Keratinocyte (primary cell): ENCODE measurements around the gene KDM2A. TPM values are rescaled to one million over a fixed set of nuclear protein-coding genes. Genes with fewer than 3 reads are reported as not detected.
"Not testable (repeated sequence)": the region's sequence is repeated elsewhere in the genome, so short reads cannot be mapped to it uniquely, and the experiment has no call there.

ENCODE experiments used
- DNase-seq: peaks from one replicate; pipeline ENCODE4 v3.0.0-alpha.2; 2011; ENCODE audit warnings: low read depth, missing footprints, low spot score
- FAIRE-seq: peaks from 2 replicates; lab custom pipeline; 2011; peaks lifted over from hg19 to GRCh38; lab: Jason Lieb, UNC
- H2AFZ ChIP-seq: 2 replicates; pipeline ENCODE4 v1.6.0; 2012; ENCODE audit warnings: low read length, control low read depth, inconsistent platforms; ENCODE audit not compliant: control insufficient read depth
- H3K27ac ChIP-seq: 2 replicates; pipeline ENCODE4 v1.5.1; 2011; ENCODE audit warnings: low read length; ENCODE audit not compliant: control insufficient read depth, insufficient read depth
- H3K27me3 ChIP-seq: 3 replicates; pipeline ENCODE4 v1.6.0; 2011; ENCODE audit warnings: low read length; ENCODE audit not compliant: control insufficient read depth, insufficient read depth; ENCODE audit errors: extremely low read depth
- H3K36me3 ChIP-seq, 2 experiments: 2 replicates in 1 of 2; 3 replicates in 1 of 2; pipeline ENCODE4 v1.5.1; 2011; ENCODE audit warnings: low read length in 2 of 2, mild to moderate bottlenecking in 1 of 2; ENCODE audit not compliant: control insufficient read depth in 2 of 2, insufficient read depth in 2 of 2; ENCODE audit errors: extremely low read depth in 1 of 2
- H3K4me1 ChIP-seq: 3 replicates; pipeline ENCODE4 v1.5.1; 2011; ENCODE audit warnings: low read length; ENCODE audit not compliant: control insufficient read depth, insufficient read depth; ENCODE audit errors: extremely low read depth
- H3K4me2 ChIP-seq: 3 replicates; pipeline ENCODE4 v1.6.0; 2011; ENCODE audit warnings: low read depth, low read length; ENCODE audit not compliant: control insufficient read depth, insufficient read depth; ENCODE audit errors: extremely low read depth
- H3K4me3 ChIP-seq, 3 experiments: fragments of 200-600 bp in 1 of 3; sonication (generic) in 1 of 3; 2 replicates in 2 of 3; 3 replicates in 1 of 3; pipeline ENCODE4 v1.5.1; 2011 to 2016; ENCODE audit warnings: low read length in 3 of 3, mild to moderate bottlenecking in 3 of 3, control low read depth in 2 of 3, inconsistent platforms in 1 of 3, low read depth in 1 of 3, mixed read lengths in 1 of 3, mixed run types in 1 of 3, moderate library complexity in 1 of 3; ENCODE audit not compliant: control insufficient read depth in 2 of 3, insufficient read depth in 2 of 3; ENCODE audit errors: extremely low read depth in 1 of 3
- H3K79me2 ChIP-seq: 2 replicates; pipeline ENCODE4 v1.6.0; 2012; ENCODE audit warnings: low read length; ENCODE audit not compliant: control insufficient read depth, insufficient read depth
- H3K9ac ChIP-seq: 3 replicates; pipeline ENCODE4 v1.6.0; 2011; ENCODE audit warnings: low read length; ENCODE audit not compliant: control insufficient read depth, insufficient read depth; ENCODE audit errors: extremely low read depth
- H3K9me1 ChIP-seq: 3 replicates; pipeline ENCODE4 v1.6.0; 2011; ENCODE audit warnings: low read length; ENCODE audit not compliant: control insufficient read depth, insufficient read depth; ENCODE audit errors: extremely low read depth
- H3K9me3 ChIP-seq: 2 replicates; pipeline ENCODE4 v1.5.1; 2012; ENCODE audit warnings: low read depth, low read length; ENCODE audit not compliant: control insufficient read depth
- H4K20me1 ChIP-seq: 3 replicates; pipeline ENCODE4 v1.6.0; 2011; ENCODE audit warnings: low read length; ENCODE audit not compliant: control insufficient read depth, insufficient read depth; ENCODE audit errors: extremely low read depth
- CTCF ChIP-seq, 3 experiments: IDR thresholded peaks in 1 of 3; conservative IDR thresholded peaks in 1 of 3; optimal IDR thresholded peaks in 1 of 3; 2 replicates in 2 of 3; 3 replicates in 1 of 3; pipeline versions ENCODE3 to v1.5.1; 2011; ENCODE audit warnings: low read length in 3 of 3, mild to moderate bottlenecking in 3 of 3, moderate library complexity in 2 of 3, control low read depth in 1 of 3, inconsistent platforms in 1 of 3; ENCODE audit not compliant: insufficient read depth in 2 of 3; ENCODE audit errors: extremely low read depth in 1 of 3
- EZH2 ChIP-seq: IDR thresholded peaks from one replicate; pipeline ENCODE4 v1.6.1; 2012; ENCODE audit warnings: inconsistent platforms, mild to moderate bottlenecking, low read length, moderate library complexity
- dilution Hi-C: fragments of 300-500 bp; cut with MboI; formaldehyde crosslinking; loops from one replicate; pipeline ENCODE4 v1.7.0; 2020; ENCODE audit warnings: low sequenced_read_pairs; ENCODE audit not compliant: extremely low pct_ligation_motif_present
- polyA plus RNA-seq, 5 experiments: library from polyadenylated mRNA; depleted of rRNA in 3 of 5; stranded (reverse) in 3 of 5; stranded (forward) in 1 of 5; unstranded in 1 of 5; fragments of >200 nt; gene quantifications; 1 replicate in 1 of 5; 2 replicates in 3 of 5; 3 replicates in 1 of 5; pipeline versions ENCODE4 v1.2.1 to v1.2.3, GENCODE V29; 2011 to 2012; ENCODE audit warnings: missing spikeins in 2 of 5, low read depth in 1 of 5, low replicate concordance in 1 of 5

KDM2A gene
- polyA plus RNA-seq, 1 donor (not counting 4 experiments of a cell fraction or from before 2014, with no cell fraction given), result 29.9 TPM

GRCh38 chr11:67260406-67260805 lies 141.3 kb downstream of the KDM2A start:
- peaks cover 43% of the 10 kb centered on the region for H3K4me1 ChIP-seq
- H3K27ac ChIP-seq, result no peak overlapping the region
- peaks cover 2% of the 10 kb centered on the region for H3K9me1 ChIP-seq
- H3K36me3 ChIP-seq, result peaks cover 8 to 11% of the 10 kb centered on the region in 2 experiments
- H2AFZ ChIP-seq, result no peak overlapping the region
- H4K20me1 ChIP-seq, result no peaks in the 10 kb centered on the region
- no peak overlapping the region for H3K4me2 ChIP-seq
- dilution Hi-C loops, result no loop called here
- DNase-seq, result no peak
- no peak for FAIRE-seq
- H3K9me3 ChIP-seq, result no peaks in the 10 kb centered on the region
- H3K79me2 ChIP-seq, result no peaks in the 10 kb centered on the region
- no peaks in the 10 kb centered on the region for H3K27me3 ChIP-seq
- TF ChIP-seq EZH2 (no peak), CTCF (optimal IDR thresholded peaks at IDR 0.05 in 1 of 3, IDR thresholded peaks at IDR 0.05 in 1 of 3, conservative IDR thresholded peaks at IDR 0.05 in 1 of 3; ENCODE audit: extremely low read depth in 1 of 3, insufficient read depth in 2 of 3, low read length in 3 of 3) (no peak)
- no peak overlapping the region for H3K9ac ChIP-seq
- H3K4me3 ChIP-seq, result no peak overlapping the region

GRCh38 chr11:67260885-67261639 lies 142.0 kb downstream of the KDM2A start:
- H3K9me1 ChIP-seq, FAIRE-seq, H3K9me3 ChIP-seq, DNase-seq, dilution Hi-C loops, H3K36me3 ChIP-seq, H3K79me2 ChIP-seq, H4K20me1 ChIP-seq, H3K27ac ChIP-seq, H3K27me3 ChIP-seq: not testable (repeated sequence)
- Histone ChIP-seq H3K4me1 (peaks cover 50% of the 10 kb centered on the region), H3K4me3 (peak overlapping the region in 2 of 3 experiments; percentile 40 to 65), H2AFZ (peak overlapping the region; percentile 86), H3K9ac (peak overlapping the region; percentile 66), H3K4me2 (peak overlapping the region; percentile 89)
